Measurements from ENCODE around the gene DRC7.

GRCh38 chr16:57697896-57698537 lies 3.4 kb downstream of the DRC7 start:
- TF ChIP-seq POLR2A (IDR thresholded peaks at IDR 0.05) (no peak), POLR2AphosphoS5 (IDR thresholded peaks at IDR 0.05) (no peak)
- TF ChIP-seq, protein P1, sequence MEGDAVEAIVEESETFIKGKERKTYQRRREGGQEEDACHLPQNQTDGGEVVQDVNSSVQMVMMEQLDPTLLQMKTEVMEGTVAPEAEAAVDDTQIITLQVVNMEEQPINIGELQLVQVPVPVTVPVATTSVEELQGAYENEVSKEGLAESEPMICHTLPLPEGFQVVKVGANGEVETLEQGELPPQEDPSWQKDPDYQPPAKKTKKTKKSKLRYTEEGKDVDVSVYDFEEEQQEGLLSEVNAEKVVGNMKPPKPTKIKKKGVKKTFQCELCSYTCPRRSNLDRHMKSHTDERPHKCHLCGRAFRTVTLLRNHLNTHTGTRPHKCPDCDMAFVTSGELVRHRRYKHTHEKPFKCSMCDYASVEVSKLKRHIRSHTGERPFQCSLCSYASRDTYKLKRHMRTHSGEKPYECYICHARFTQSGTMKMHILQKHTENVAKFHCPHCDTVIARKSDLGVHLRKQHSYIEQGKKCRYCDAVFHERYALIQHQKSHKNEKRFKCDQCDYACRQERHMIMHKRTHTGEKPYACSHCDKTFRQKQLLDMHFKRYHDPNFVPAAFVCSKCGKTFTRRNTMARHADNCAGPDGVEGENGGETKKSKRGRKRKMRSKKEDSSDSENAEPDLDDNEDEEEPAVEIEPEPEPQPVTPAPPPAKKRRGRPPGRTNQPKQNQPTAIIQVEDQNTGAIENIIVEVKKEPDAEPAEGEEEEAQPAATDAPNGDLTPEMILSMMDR (IDR thresholded peaks at IDR 0.05 in 8 of 11, conservative IDR thresholded peaks at IDR 0.05 in 3 of 11): no peak

All from spleen (tissue), 7 donors.